WTC11 (cell line): ENCODE measurements around the gene COX10. TPM values are rescaled to one million over a fixed set of nuclear protein-coding genes. Genes with fewer than 3 reads are reported as not detected.

Source experiments
- ATAC-seq: fragments of 200-7000 bp; cut with Tn5 transposase; 2 replicates; pipeline ENCODE4 v1.10.0; 2021; ENCODE audit warnings: mild to moderate bottlenecking, moderate library complexity
- CTCF ChIA-PET: fragments of 300-600 bp; sonication (Branson Sonifier 250); formaldehyde crosslinking; loops from one replicate; lab custom pipeline; 2021; ENCODE audit warnings: antibody characterized with exemption; lab: Charles Lee
- POLR2A ChIA-PET: fragments of 350-600 bp; sonication (Branson Sonifier 250); formaldehyde crosslinking; loops from one replicate; lab custom pipeline; 2021; ENCODE audit warnings: antibody characterized with exemption; lab: Charles Lee
- DNase-seq: peaks from one replicate; pipeline ENCODE4 v3.0.0; 2021; ENCODE audit warnings: low spot score
- H3K27ac Mint-ChIP-seq: 2 replicates; pipeline ENCODE4 v1.8.0; 2021; ENCODE audit warnings: mixed read lengths
- H3K27me3 Mint-ChIP-seq: 2 replicates; pipeline ENCODE4 v1.8.0; 2021; ENCODE audit warnings: low read depth, mild to moderate bottlenecking, moderate library complexity, mixed read lengths
- H3K36me3 Mint-ChIP-seq: 2 replicates; pipeline ENCODE4 v1.8.0; 2021; ENCODE audit warnings: mixed read lengths
- H3K4me1 Mint-ChIP-seq: 2 replicates; pipeline ENCODE4 v1.8.0; 2022; ENCODE audit warnings: mixed read lengths
- H3K4me3 Mint-ChIP-seq: 2 replicates; pipeline ENCODE4 v1.8.0; 2021; ENCODE audit warnings: mild to moderate bottlenecking, moderate library complexity, mixed read lengths
- H3K9me3 Mint-ChIP-seq: 2 replicates; pipeline ENCODE4 v1.8.0; 2021; ENCODE audit warnings: mixed read lengths
- AFF4 ChIP-seq: sonication (generic); formaldehyde crosslinking; IDR thresholded peaks from 2 replicates; pipeline ENCODE4 v1.8.1; 2023; ENCODE audit warnings: mild to moderate bottlenecking, missing genetic modification reagents, borderline replicate concordance
- AR ChIP-seq: fragments of 250-450 bp; sonication (Bioruptor Pico); IDR thresholded peaks from 2 replicates; pipeline ENCODE4 v1.9.0; 2021; ENCODE audit warnings: mild to moderate bottlenecking
- ARID4B ChIP-seq: sonication (generic); formaldehyde crosslinking; IDR thresholded peaks from 2 replicates; pipeline ENCODE4 v1.8.0; 2023; ENCODE audit warnings: missing genetic modification reagents, mild to moderate bottlenecking, borderline replicate concordance
- MLX ChIP-seq: sonication (generic); formaldehyde crosslinking; IDR thresholded peaks from 2 replicates; pipeline ENCODE4 v1.8.1; 2023; ENCODE audit warnings: mild to moderate bottlenecking, missing genetic modification reagents, moderate library complexity
- NFE2L1 ChIP-seq: sonication (generic); formaldehyde crosslinking; IDR thresholded peaks from 2 replicates; pipeline ENCODE4 v1.8.1; 2023; ENCODE audit warnings: missing genetic modification reagents
- NFYB ChIP-seq: sonication (generic); formaldehyde crosslinking; conservative IDR thresholded peaks from 2 replicates; pipeline ENCODE4 v1.8.0; 2022; ENCODE audit warnings: low read depth, missing genetic modification reagents
- SP1 ChIP-seq: sonication (generic); formaldehyde crosslinking; conservative IDR thresholded peaks from 2 replicates; pipeline ENCODE4 v1.8.1; 2022; ENCODE audit warnings: missing genetic modification reagents
- TEAD1 ChIP-seq: sonication (generic); formaldehyde crosslinking; IDR thresholded peaks from 2 replicates; pipeline ENCODE4 v1.8.0; 2022; ENCODE audit warnings: mild to moderate bottlenecking, missing genetic modification reagents
- TEAD4 ChIP-seq: sonication (generic); formaldehyde crosslinking; IDR thresholded peaks from 2 replicates; pipeline ENCODE4 v1.8.0; 2022; ENCODE audit warnings: mild to moderate bottlenecking, missing genetic modification reagents
- ZNF121 ChIP-seq: sonication (generic); formaldehyde crosslinking; IDR thresholded peaks from 2 replicates; pipeline ENCODE4 v1.8.0; 2023; ENCODE audit warnings: missing genetic modification reagents
- ZNF423 ChIP-seq: fragments of 250-450 bp; sonication (Bioruptor Pico); IDR thresholded peaks from 2 replicates; pipeline ENCODE4 v2.1.2; 2022; ENCODE audit warnings: mild to moderate bottlenecking, moderate library complexity
- total RNA-seq: library from RNA; stranded (reverse); gene quantifications from 3 replicates; pipeline ENCODE4 v1.2.3, GENCODE V29; 2021

Gene COX10
- total RNA-seq, 1 experiment from 2014 or later: 22.0 TPM

- no peak for TF ChIP-seq ARID4B (CRISPR knock-in tag)
These were observed 11.3 kb upstream of the COX10 start (continued) for GRCh38 chr17:14058051-14058450.

- peaks cover 6% of the 10 kb centered on the region for H3K9me3 Mint-ChIP-seq
- no peak overlapping the region for H3K4me3 Mint-ChIP-seq
- ATAC-seq (no peak), DNase-seq (no peak)
- H3K27me3 Mint-ChIP-seq: no peaks in the 10 kb centered on the region
- H3K4me1 Mint-ChIP-seq: no peaks in the 10 kb centered on the region
- no peak overlapping the region for H3K27ac Mint-ChIP-seq
- no peak for TF ChIP-seq AR (CRISPR knock-in tag)
- TF ChIP-seq TEAD1: no peak
- TF ChIP-seq AFF4 (CRISPR knock-in tag): no peak
- TF ChIP-seq NFE2L1: no peak
- TF ChIP-seq SP1: no peak
- TF ChIP-seq ZNF121 (CRISPR knock-in tag): no peak
- TF ChIP-seq ZNF423 (CRISPR knock-in tag): no peak
- TF ChIP-seq NFYB (CRISPR knock-in tag): no peak
- no peak for TF ChIP-seq TEAD4 (CRISPR knock-in tag)
- no peak for TF ChIP-seq MLX (CRISPR knock-in tag)
- peaks cover 23% of the 10 kb centered on the region for H3K36me3 Mint-ChIP-seq
- POLR2A ChIA-PET: no interaction called here
- CTCF ChIA-PET: no interaction called here
These were observed 8.6 kb upstream of the COX10 start for GRCh38 chr17:14060706-14061105.
